IMR-90 (cell line): ENCODE results near the gene SSNA1. TPM values are rescaled to one million over a fixed set of nuclear protein-coding genes. Genes with fewer than 3 reads are reported as not detected.

ENCODE experiments used
- ATAC-seq: fragments of 200-7000 bp; cut with Tn5 transposase; 2 replicates; pipeline ENCODE4 v1.9.1; 2020; ENCODE audit warnings: low read depth, mild to moderate bottlenecking, moderate library complexity
- BruUV-seq: library from RNA; stranded (reverse); fragments of 400-500 nt; replicated peaks from 2 replicates; lab custom pipeline; 2021; lab: Mats Ljungman, UMichigan
- CTCF ChIA-PET: fragments of 300-600 bp; formaldehyde crosslinking; extraction: SDS; loops from one replicate; lab custom pipeline; 2021; ENCODE audit warnings: antibody characterized with exemption; lab: Yijun Ruan, JAX
- POLR2A ChIA-PET: fragments of 300-600 bp; sonication (Branson Sonifier 250); formaldehyde crosslinking; loops from one replicate; lab custom pipeline; 2022; ENCODE audit warnings: antibody characterized with exemption; ENCODE audit not compliant: unreplicated experiment; lab: Charles Lee
- DNase-seq: peaks from one replicate; pipeline ENCODE4 v3.0.0; 2013
- H2AFZ ChIP-seq: replicated peaks from 2 replicates; pipeline ENCODE3; 2013; ENCODE audit warnings: low read length, mild to moderate bottlenecking; ENCODE audit not compliant: poor library complexity
- H2AK5ac ChIP-seq: 2 replicates; pipeline ENCODE4 v1.6.1; 2013; ENCODE audit warnings: low read depth, low read length, inconsistent platforms
- H2AK9ac ChIP-seq: replicated peaks from 2 replicates; pipeline ENCODE3; 2013; ENCODE audit warnings: mild to moderate bottlenecking, low read depth, low read length, moderate library complexity; ENCODE audit not compliant: poor library complexity
- H2BK120ac ChIP-seq: 2 replicates; pipeline ENCODE4 v1.6.1; 2013; ENCODE audit warnings: low read depth, low read length, inconsistent platforms
- H2BK15ac ChIP-seq: 3 replicates; pipeline ENCODE4 v1.6.1; 2013; ENCODE audit warnings: low read depth, low read length, inconsistent platforms
- H2BK20ac ChIP-seq: 2 replicates; pipeline ENCODE4 v1.6.1; 2013; ENCODE audit warnings: low read depth, mild to moderate bottlenecking, inconsistent platforms, low read length, moderate library complexity
- H2BK5ac ChIP-seq: 2 replicates; pipeline ENCODE4 v1.6.1; 2013; ENCODE audit warnings: mild to moderate bottlenecking, low read depth, low read length, inconsistent platforms; ENCODE audit not compliant: poor library complexity, severe bottlenecking
- H3K14ac ChIP-seq: replicated peaks from 2 replicates; pipeline ENCODE4 v1.6.1; 2013; ENCODE audit warnings: low read depth, low read length, inconsistent platforms
- H3K18ac ChIP-seq: 2 replicates; pipeline ENCODE4 v1.6.1; 2013; ENCODE audit warnings: low read depth, low read length, control low read depth
- H3K23ac ChIP-seq: 2 replicates; pipeline ENCODE4 v1.6.1; 2013; ENCODE audit warnings: low read depth, low read length, inconsistent platforms
- H3K27ac ChIP-seq: 2 replicates; pipeline ENCODE4 v1.5.1; 2013; ENCODE audit warnings: mild to moderate bottlenecking, control low read depth, low read length; ENCODE audit not compliant: insufficient read depth
- H3K27me3 ChIP-seq: 2 replicates; pipeline ENCODE4 v1.6.1; 2013; ENCODE audit warnings: low read length; ENCODE audit not compliant: control insufficient read depth, insufficient read depth
- H3K36me3 ChIP-seq: 2 replicates; pipeline ENCODE4 v1.6.1; 2013; ENCODE audit warnings: low read length, mixed read lengths; ENCODE audit not compliant: control insufficient read depth, insufficient read depth
- H3K4ac ChIP-seq: 2 replicates; pipeline ENCODE4 v1.6.1; 2013; ENCODE audit warnings: low read depth, low read length, inconsistent platforms
- H3K4me1 ChIP-seq: 2 replicates; pipeline ENCODE4 v1.6.1; 2013; ENCODE audit warnings: low read length, mixed read lengths; ENCODE audit not compliant: control insufficient read depth, insufficient read depth
- H3K4me2 ChIP-seq: 2 replicates; pipeline ENCODE4 v1.6.1; 2013; ENCODE audit warnings: low read depth, mild to moderate bottlenecking, control low read depth, low read length, moderate library complexity
- H3K4me3 ChIP-seq: 2 replicates; pipeline ENCODE4 v1.5.1; 2013; ENCODE audit warnings: low read depth, mild to moderate bottlenecking, control low read depth, low read length, moderate library complexity; ENCODE audit not compliant: insufficient read depth
- H3K56ac ChIP-seq: 2 replicates; pipeline ENCODE4 v1.6.1; 2013; ENCODE audit warnings: low read length, inconsistent platforms; ENCODE audit not compliant: insufficient read depth; ENCODE audit errors: extremely low read depth
- H3K79me1 ChIP-seq, 2 experiments: 2 replicates each; pipeline ENCODE4 v1.6.1; 2013; ENCODE audit warnings: low read length in 2 of 2, inconsistent platforms in 1 of 2, low read depth in 1 of 2
- H3K9ac ChIP-seq: 2 replicates; pipeline ENCODE4 v1.6.1; 2013; ENCODE audit warnings: low read depth, low read length, control low read depth
- H3K9me1 ChIP-seq: 2 replicates; pipeline ENCODE4 v1.6.1; 2013; ENCODE audit warnings: low read length, inconsistent platforms; ENCODE audit not compliant: insufficient read depth
- H3K9me3 ChIP-seq: 2 replicates; pipeline ENCODE4 v1.6.1; 2013; ENCODE audit warnings: low read length; ENCODE audit not compliant: control insufficient read depth, insufficient read depth
- H4K20me1 ChIP-seq: 2 replicates; pipeline ENCODE4 v1.6.1; 2013; ENCODE audit warnings: low read length, inconsistent platforms; ENCODE audit not compliant: insufficient read depth
- H4K5ac ChIP-seq: 2 replicates; pipeline ENCODE4 v1.6.1; 2013; ENCODE audit warnings: mild to moderate bottlenecking, low read depth, low read length, control low read depth
- H4K8ac ChIP-seq, 2 experiments: 2 replicates each; pipeline ENCODE4 v1.6.1; 2013; ENCODE audit warnings: low read depth in 2 of 2, low read length in 2 of 2, control low read depth in 1 of 2, inconsistent platforms in 1 of 2
- H4K91ac ChIP-seq: 2 replicates; pipeline ENCODE4 v1.6.1; 2013; ENCODE audit warnings: low read depth, low read length, inconsistent platforms; ENCODE audit not compliant: insufficient read depth
- BHLHE40 ChIP-seq: fragments of 150-350 bp; IDR thresholded peaks from 2 replicates; pipeline ENCODE4 v1.6.1; 2016; ENCODE audit warnings: mild to moderate bottlenecking, low read depth, low read length
- CEBPB ChIP-seq: IDR thresholded peaks from 2 replicates; pipeline ENCODE4 v1.6.1; 2012; ENCODE audit warnings: low read depth, low read length, improper control_type of control experiment
- MAFK ChIP-seq: IDR thresholded peaks from 2 replicates; pipeline ENCODE4 v1.6.1; 2012; ENCODE audit warnings: low read depth, low read length, improper control_type of control experiment
- MAZ ChIP-seq: IDR thresholded peaks from 2 replicates; pipeline ENCODE4 v1.6.1; 2012; ENCODE audit warnings: low read depth, mild to moderate bottlenecking, low read length, improper control_type of control experiment, moderate library complexity, borderline replicate concordance
- MXI1 ChIP-seq: IDR thresholded peaks from 2 replicates; pipeline ENCODE4 v1.6.1; 2012; ENCODE audit warnings: low read depth, mild to moderate bottlenecking, low read length, moderate library complexity, borderline replicate concordance
- NFE2L2 ChIP-seq: fragments of 150-350 bp; IDR thresholded peaks from 2 replicates; pipeline ENCODE4 v1.6.1; 2016; ENCODE audit warnings: low read depth, mild to moderate bottlenecking, low read length
- POLR2A ChIP-seq: IDR thresholded peaks from 2 replicates; pipeline ENCODE4 v1.6.1; 2012; ENCODE audit warnings: mild to moderate bottlenecking, low read depth, low read length
- RAD21 ChIP-seq: IDR thresholded peaks from 2 replicates; pipeline ENCODE4 v1.6.1; 2012; ENCODE audit warnings: low read length, improper control_type of control experiment
- RCOR1 ChIP-seq: IDR thresholded peaks from 2 replicates; pipeline ENCODE4 v1.6.1; 2012; ENCODE audit warnings: mild to moderate bottlenecking, low read length, improper control_type of control experiment; ENCODE audit not compliant: insufficient replicate concordance
- RFX5 ChIP-seq: IDR thresholded peaks from 2 replicates; pipeline ENCODE4 v1.8.0; 2012; ENCODE audit warnings: low read depth, mild to moderate bottlenecking, low read length, moderate library complexity
- SMC3 ChIP-seq: fragments of 150-350 bp; IDR thresholded peaks from 2 replicates; pipeline ENCODE4 v1.6.1; 2016; ENCODE audit warnings: low read depth, mild to moderate bottlenecking, antibody characterized with exemption, low read length, moderate library complexity
- USF2 ChIP-seq: fragments of 150-350 bp; IDR thresholded peaks from 2 replicates; pipeline ENCODE4 v1.6.1; 2017; ENCODE audit warnings: mild to moderate bottlenecking, antibody characterized with exemption, low read length, low read depth
- WGBS, 2 experiments: methylation state at CpG; one replicate each; pipeline versions ENCODE4 v1.1.5 to v1.1.7; 2013; ENCODE audit warnings: missing lambda C conversion rate in 2 of 2; ENCODE audit not compliant: insufficient read length in 1 of 2; ENCODE audit errors: extremely low coverage in 2 of 2; 5-methylcytosine and 5-hydroxymethylcytosine counted together
- dilution Hi-C: fragments of 300-500 bp; cut with HindIII; formaldehyde crosslinking; loops from one replicate; pipeline ENCODE4 v1.14.3; 2018; ENCODE audit warnings: low sequenced_read_pairs; ENCODE audit not compliant: unreplicated experiment
- in situ Hi-C: fragments of 300-500 bp; cut with MboI; formaldehyde crosslinking; loops from 3 replicates; pipeline ENCODE4 v1.14.3; 2019; ENCODE audit warnings: low sequenced_read_pairs, inconsistent platforms, mixed read lengths
- intact Hi-C: fragments of 100-400 bp; cut with micrococcal nuclease; formaldehyde crosslinking; loops from 2 replicates; pipeline ENCODE4 v1.10.0; 2022
- polyA plus RNA-seq, 3 experiments: library from polyadenylated mRNA; depleted of rRNA; stranded (reverse); fragments of >200 nt; gene quantifications; 2 replicates each; pipeline ENCODE4 v1.2.3, GENCODE V29; 2012; ENCODE audit warnings: low replicate concordance in 1 of 3
- total RNA-seq: library from RNA; depleted of rRNA; stranded (reverse); fragments of >200 nt; gene quantifications from 2 replicates; pipeline ENCODE4 v1.2.3, GENCODE V29; 2012
- TF ChIP-seq, protein P1 (sequence below): conservative IDR thresholded peaks from 2 replicates; pipeline ENCODE4 v1.5.1; 2012; ENCODE audit warnings: mild to moderate bottlenecking, low read depth, low read length, improper control_type of control experiment

Gene SSNA1
- total and polyA plus RNA-seq, 2 of the 4 experiments (the other 2 are of a cell fraction) = 55.7 to 86.7 TPM

DNA sequence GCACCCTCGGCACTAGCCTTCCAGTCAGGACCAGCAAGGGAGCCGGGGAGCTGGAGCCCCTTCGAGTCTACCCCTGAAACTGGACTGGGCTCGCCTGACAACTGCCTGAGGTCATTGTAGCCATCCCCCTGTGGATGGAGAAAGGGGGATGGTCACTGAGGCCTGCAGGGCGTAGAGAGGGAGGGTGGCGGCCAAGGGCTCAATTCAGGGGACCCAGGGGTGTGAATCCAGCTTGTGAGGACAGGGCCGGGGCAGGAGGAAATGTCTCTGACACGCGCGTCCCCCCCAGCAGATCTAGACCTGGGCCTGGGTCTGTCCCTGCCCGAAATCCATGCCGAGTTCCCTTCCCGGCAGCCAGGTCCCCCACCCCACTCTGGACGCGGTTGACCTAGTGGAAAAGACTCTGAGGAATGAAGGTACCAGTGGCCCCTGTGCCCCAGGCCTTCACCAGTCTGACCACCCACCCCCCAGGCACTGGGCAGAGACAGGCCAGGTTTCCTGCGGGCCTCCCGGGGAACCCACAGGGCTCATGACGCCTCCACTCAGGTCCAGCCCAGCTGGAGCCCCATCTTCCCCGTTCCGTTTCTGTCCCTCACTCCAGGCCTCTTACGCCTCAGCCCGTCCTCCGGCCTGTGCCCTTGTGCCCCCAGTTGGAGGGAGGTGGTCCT, 43.0 kb downstream of the SSNA1 start:
- Histone ChIP-seq H3K79me1 (0 out of 4 replicates have a peak, but pooled peaks cover 0 to under 1% of the 10 kb centered on the region in 2 experiments), H2BK5ac (no peak overlapping the region), H2AK9ac (no peak overlapping the region), H3K36me3 (no peaks in the 10 kb centered on the region), H3K9ac (no peak overlapping the region), H4K91ac (no peak overlapping the region), H4K20me1 (peaks cover under 1% of the 10 kb centered on the region; the same call in 1 of the 2 replicates), H4K5ac (no peak overlapping the region), H3K4me3 (no peak overlapping the region), H3K9me1 (no peaks in the 10 kb centered on the region), H2BK15ac (no peak overlapping the region), H3K23ac (no peak overlapping the region), H3K27me3 (peaks cover 1% of the 10 kb centered on the region; the same call in 1 of the 2 replicates), H4K8ac (no peak overlapping the region), H3K27ac (no peak overlapping the region), H3K4me1 (peaks cover 2% of the 10 kb centered on the region; the same call in 1 of the 2 replicates), H2AFZ (no peak overlapping the region), H3K9me3 (no peaks in the 10 kb centered on the region), H2BK120ac (no peak overlapping the region), H3K18ac (no peak overlapping the region), H3K14ac (no peak overlapping the region), H2AK5ac (no peak overlapping the region), H3K4me2 (no peak overlapping the region), H3K4ac (no peak overlapping the region), H3K56ac (no peak overlapping the region), H2BK20ac (no peak overlapping the region)
- CTCF ChIA-PET = no interaction called here
- POLR2A ChIA-PET = interaction anchor here (0.6 kb wide), 1 partner anchor 30 kb away, joined by 16 read pairs; no protein-coding TSS in a partner anchor
- intact Hi-C loops = no loop called here
- no TSS peak for BruUV-seq
- WGBS, 2 experiments = 83% methylated on average over 5 of the region's 23 CpGs; no CpG with 5 or more reads in 1 of the 2 experiments
- ATAC-seq = no peak
- in situ Hi-C loops = no loop called here
- TF ChIP-seq BHLHE40 = no peak
- TF ChIP-seq CEBPB = no peak
- TF ChIP-seq MAFK = no peak
- TF ChIP-seq, protein P1, sequence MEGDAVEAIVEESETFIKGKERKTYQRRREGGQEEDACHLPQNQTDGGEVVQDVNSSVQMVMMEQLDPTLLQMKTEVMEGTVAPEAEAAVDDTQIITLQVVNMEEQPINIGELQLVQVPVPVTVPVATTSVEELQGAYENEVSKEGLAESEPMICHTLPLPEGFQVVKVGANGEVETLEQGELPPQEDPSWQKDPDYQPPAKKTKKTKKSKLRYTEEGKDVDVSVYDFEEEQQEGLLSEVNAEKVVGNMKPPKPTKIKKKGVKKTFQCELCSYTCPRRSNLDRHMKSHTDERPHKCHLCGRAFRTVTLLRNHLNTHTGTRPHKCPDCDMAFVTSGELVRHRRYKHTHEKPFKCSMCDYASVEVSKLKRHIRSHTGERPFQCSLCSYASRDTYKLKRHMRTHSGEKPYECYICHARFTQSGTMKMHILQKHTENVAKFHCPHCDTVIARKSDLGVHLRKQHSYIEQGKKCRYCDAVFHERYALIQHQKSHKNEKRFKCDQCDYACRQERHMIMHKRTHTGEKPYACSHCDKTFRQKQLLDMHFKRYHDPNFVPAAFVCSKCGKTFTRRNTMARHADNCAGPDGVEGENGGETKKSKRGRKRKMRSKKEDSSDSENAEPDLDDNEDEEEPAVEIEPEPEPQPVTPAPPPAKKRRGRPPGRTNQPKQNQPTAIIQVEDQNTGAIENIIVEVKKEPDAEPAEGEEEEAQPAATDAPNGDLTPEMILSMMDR = no peak
- no peak for TF ChIP-seq SMC3
- no peak for TF ChIP-seq RFX5
- TF ChIP-seq MAZ = no peak
- no peak for TF ChIP-seq POLR2A
- TF ChIP-seq RCOR1 = no peak
- no peak for TF ChIP-seq RAD21
- TF ChIP-seq USF2 = no peak
- no peak for TF ChIP-seq MXI1
- TF ChIP-seq NFE2L2 = no peak
- dilution Hi-C loops = no loop called here
- no peak for DNase-seq
